Choroid plexus epithelial cell (primary cell): ENCODE measurements around the gene DDX51.

Experiments
- DNase-seq: peaks from one replicate; pipeline ENCODE4 v3.0.0-alpha.2; 2010; ENCODE audit warnings: low read depth
- H3K4me3 ChIP-seq: 2 replicates; pipeline ENCODE4 v1.5.1; 2011; ENCODE audit warnings: low read depth, mild to moderate bottlenecking, control low read depth, low read length, moderate library complexity
- CTCF ChIP-seq: conservative IDR thresholded peaks from 2 replicates; pipeline ENCODE4 v1.5.1; 2011; ENCODE audit warnings: low read depth, mild to moderate bottlenecking, control low read depth, inconsistent platforms, low read length, moderate library complexity

The DDX51 gene

GRCh38 chr12:132169376-132169775, 25.3 kb upstream of the DDX51 start:
- no peak for TF ChIP-seq CTCF
- H3K4me3 ChIP-seq = no peak overlapping the region
- no peak for DNase-seq

- no peak overlapping the region for H3K4me3 ChIP-seq
- no peak for TF ChIP-seq CTCF
- no peak for DNase-seq
These were observed 24.4 kb upstream of the DDX51 start for GRCh38 chr12:132168311-132169031.

GRCh38 chr12:132167611-132168310, 23.6 kb upstream of the DDX51 start:
- TF ChIP-seq CTCF = no peak
- no peak for DNase-seq
- no peak overlapping the region for H3K4me3 ChIP-seq

GRCh38 chr12:132166801-132167591, 22.9 kb upstream of the DDX51 start:
- no peak for TF ChIP-seq CTCF
- H3K4me3 ChIP-seq = no peak overlapping the region
- DNase-seq = no peak

GRCh38 chr12:132166093-132166492, 22.0 kb upstream of the DDX51 start:
- no peak for TF ChIP-seq CTCF
- DNase-seq = no peak
- no peak overlapping the region for H3K4me3 ChIP-seq

- no peak for TF ChIP-seq CTCF
- no peak overlapping the region for H3K4me3 ChIP-seq
- DNase-seq = no peak
These were observed 21.5 kb upstream of the DDX51 start for GRCh38 chr12:132165584-132165983.
